ENCODE measurements around the gene GRIK5.

GRIK5 gene

DNA sequence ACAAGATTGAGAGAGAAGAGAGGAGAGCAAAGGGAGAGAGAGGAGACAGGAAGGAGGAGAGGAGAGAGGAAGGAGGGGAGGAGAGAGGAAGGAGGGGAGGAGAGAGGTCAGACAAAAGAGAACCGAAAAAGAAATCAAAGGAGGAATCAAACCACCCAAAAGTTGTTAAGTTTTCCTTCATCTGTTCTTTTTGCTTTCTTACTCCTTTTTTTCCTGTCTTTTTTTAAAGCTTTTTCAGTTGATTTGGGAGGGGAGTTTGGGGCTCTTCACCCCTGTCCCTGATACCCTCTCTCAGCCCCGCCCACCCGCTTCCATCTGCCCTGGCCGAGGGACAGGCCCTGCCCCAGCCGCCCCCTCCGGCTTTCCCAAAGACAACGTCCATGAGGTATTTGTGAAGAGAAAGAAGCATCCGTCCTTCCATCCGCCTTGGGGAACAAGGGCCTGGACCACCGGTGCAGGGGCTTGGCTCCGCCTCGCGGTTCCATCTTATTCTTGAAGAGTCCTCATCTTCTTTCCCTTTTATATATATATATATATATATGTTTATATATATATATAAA, 19.3 kb upstream of the GRIK5 start:
- Histone ChIP-seq H3K4me1 (ENCODE audit: insufficient read depth, low read length) (peaks cover 31% of the 10 kb centered on the region), H3K36me3 (ENCODE audit: insufficient read depth, low read length) (no peaks in the 10 kb centered on the region), H3K9me3 (ENCODE audit: control insufficient read depth, insufficient read depth, low read length) (no peaks in the 10 kb centered on the region), H3K9ac (ENCODE audit: low read depth, low read length) (no peak overlapping the region)

DNA sequence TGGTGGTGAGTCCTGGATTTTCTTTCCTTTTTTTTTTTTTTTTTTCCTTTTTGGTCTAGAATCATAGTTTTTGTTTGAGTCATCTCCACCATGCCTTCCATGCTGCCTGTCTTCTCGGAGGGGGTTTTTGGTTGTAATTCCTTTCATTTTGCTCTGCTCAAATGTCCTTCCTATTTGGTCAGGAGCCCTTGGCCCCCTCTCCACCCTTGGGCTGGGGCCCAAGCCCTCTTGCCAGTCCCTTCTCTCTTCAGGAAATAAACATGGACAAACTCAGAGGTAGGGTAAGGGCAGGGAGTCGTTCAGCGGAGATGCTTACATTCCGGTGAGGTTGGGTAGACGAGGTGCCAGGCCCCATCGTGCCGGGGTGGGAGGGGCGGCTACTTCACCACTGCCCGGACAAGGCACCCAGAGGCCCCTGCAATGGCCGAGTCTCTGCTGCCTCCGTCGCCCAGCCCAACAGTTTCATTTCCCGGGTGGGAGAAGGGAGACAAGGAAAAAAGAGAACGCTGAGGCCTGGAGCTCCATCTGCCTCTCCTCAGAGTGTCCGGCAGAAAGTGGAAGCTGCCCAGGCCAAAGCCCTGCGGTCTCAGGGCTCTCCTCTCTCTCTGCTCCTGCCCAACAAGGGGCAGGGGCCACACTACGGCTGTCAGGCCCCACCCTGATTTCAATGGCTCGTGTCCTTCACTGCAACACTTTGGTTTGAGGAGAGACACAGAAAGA, 18.6 kb upstream of the GRIK5 start:
- Histone ChIP-seq H3K9ac (ENCODE audit: low read depth, low read length) (no peak overlapping the region), H3K4me1 (ENCODE audit: insufficient read depth, low read length) (peaks cover 31% of the 10 kb centered on the region), H3K9me3 (ENCODE audit: control insufficient read depth, insufficient read depth, low read length) (no peaks in the 10 kb centered on the region), H3K36me3 (ENCODE audit: insufficient read depth, low read length) (no peaks in the 10 kb centered on the region)

DNA sequence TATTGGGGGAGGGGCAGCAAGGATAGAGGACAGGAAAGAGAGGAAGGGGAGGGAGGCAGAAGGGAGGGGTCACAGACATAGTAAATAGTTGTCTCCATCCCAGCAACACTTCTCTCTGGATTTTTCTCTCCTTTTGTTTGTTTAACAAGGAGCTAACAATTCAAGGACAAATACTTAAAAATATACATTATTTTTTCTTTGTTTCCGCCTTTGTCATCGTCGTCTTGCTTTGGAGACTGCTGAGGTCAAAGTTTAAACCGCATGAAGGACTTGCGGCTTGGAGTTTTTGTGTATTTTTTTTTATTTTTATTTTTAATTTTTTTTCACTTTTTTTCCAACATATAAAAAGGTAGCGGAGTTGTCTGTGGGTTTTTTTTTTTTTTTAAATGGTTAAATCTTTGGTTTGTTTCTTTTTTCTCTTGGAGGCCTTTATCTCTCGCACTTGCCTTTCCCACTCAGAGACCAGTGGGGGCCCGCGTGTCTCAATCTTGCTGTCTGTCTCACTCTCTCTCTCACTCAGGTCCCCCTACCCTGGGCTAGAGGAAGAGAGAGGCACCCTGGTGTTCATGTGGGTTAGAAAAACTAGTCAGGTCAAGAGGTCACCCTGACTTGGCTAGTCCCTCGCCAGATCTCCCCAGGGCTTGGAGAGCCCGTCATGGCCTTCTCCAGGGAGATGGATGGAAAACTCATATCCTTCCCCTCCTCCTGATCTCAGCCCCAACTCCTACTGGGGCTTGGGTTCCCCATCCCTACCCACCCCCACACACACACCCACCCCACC, 17.0 kb upstream of the GRIK5 start:
- H3K9ac ChIP-seq (ENCODE audit: low read depth, low read length): no peak overlapping the region
- H3K4me1 ChIP-seq (ENCODE audit: insufficient read depth, low read length): peaks cover 31% of the 10 kb centered on the region

DNA sequence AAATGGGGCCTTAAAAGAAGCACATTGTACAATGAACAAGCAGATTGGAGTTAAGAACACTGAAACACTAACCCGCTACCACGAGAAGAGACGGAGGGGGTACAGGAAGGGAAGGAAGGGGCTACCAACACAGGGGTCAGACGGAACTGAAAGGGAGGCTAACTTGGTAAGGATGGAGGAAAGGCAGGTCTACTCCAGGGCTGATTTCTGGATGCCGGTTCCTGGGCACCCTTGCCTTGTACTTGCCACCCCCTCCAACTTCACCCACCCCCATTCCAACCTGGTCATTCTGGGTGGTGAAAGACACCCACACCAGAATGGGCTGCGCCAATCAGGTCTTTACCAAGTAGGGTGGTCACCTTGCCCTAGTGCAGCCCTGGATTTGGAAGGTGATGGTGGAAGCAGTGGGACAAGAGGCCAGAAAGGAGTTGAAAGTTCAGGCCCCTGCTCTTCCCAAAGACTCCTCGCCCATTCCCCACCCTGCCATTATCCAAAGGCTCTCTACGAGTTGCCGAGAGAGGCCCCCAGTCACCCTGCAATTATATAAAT, 16.3 kb upstream of the GRIK5 start:
- Histone ChIP-seq H3K4me1 (ENCODE audit: insufficient read depth, low read length) (peaks cover 31% of the 10 kb centered on the region), H3K9ac (ENCODE audit: low read depth, low read length) (no peak overlapping the region), H3K36me3 (ENCODE audit: insufficient read depth, low read length) (no peaks in the 10 kb centered on the region), H3K9me3 (ENCODE audit: control insufficient read depth, insufficient read depth, low read length) (no peaks in the 10 kb centered on the region)

More for the DNA sequence above, 17.0 kb upstream of the GRIK5 start:
- no peaks in the 10 kb centered on the region for H3K9me3 ChIP-seq (ENCODE audit: control insufficient read depth, insufficient read depth, low read length)
- no peaks in the 10 kb centered on the region for H3K36me3 ChIP-seq (ENCODE audit: insufficient read depth, low read length)

DNA sequence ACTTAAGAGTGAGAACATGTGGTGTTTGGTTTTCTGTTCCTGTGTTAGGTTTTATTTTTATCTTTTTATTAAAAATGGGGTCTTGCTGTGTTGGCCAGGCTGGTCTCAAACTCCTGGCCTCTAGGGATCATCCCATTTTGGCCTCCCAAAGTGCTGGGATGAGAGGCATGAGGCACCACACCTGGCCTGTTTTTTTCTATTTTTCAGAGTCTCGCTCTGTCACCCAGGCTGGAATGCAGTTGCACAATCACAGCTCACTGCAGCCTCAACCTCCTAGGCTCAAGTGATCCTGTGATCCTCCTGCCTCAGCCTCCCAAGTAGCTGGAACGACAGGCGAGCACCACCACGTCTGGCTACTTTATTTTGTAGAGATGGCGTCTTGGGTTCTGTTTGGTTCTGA, 13.5 kb upstream of the GRIK5 start:
- peaks cover 4% of the 10 kb centered on the region; the same call in 1 of the 2 replicates for H3K36me3 ChIP-seq (ENCODE audit: insufficient read depth, low read length)
- H3K9me3 ChIP-seq (ENCODE audit: control insufficient read depth, insufficient read depth, low read length): no peaks in the 10 kb centered on the region
- H3K9ac ChIP-seq (ENCODE audit: low read depth, low read length): no peak overlapping the region
- H3K4me1 ChIP-seq (ENCODE audit: insufficient read depth, low read length): peaks cover 23% of the 10 kb centered on the region

DNA sequence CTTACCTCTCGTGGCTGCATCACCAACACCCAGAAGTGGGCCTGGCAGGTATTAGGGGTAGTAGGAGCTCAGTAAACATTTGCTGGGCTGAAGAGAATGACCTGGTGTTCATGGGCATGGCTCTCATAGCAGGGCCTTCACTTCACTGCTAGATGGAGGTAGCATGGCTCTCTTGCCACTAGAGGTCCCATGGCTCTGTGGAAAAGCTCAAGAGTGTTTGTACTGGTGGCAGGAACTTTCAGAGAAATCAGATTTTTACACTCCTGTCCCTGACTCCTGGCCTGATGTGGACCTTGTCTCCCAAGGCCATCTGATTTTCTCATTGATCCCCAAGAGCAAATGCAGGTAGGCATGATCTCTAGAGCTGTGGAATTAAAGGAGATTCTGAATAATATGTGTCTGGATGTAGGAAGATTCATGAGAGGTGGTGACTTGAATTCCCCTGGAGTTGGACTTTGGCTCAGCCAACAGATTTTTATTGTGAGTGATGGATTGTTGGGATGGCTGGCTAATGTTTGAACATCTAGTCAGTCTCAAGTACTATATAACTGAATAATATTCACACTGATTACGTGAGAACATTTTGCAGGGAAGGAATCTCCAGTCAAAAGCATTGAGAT, 11.7 kb upstream of the GRIK5 start:
- peaks cover 4% of the 10 kb centered on the region; the same call in 1 of the 2 replicates for H3K36me3 ChIP-seq (ENCODE audit: insufficient read depth, low read length)
- H3K9ac ChIP-seq (ENCODE audit: low read depth, low read length): no peak overlapping the region
- H3K4me1 ChIP-seq (ENCODE audit: insufficient read depth, low read length): peaks cover 11% of the 10 kb centered on the region
- no peaks in the 10 kb centered on the region for H3K9me3 ChIP-seq (ENCODE audit: control insufficient read depth, insufficient read depth, low read length)

DNA sequence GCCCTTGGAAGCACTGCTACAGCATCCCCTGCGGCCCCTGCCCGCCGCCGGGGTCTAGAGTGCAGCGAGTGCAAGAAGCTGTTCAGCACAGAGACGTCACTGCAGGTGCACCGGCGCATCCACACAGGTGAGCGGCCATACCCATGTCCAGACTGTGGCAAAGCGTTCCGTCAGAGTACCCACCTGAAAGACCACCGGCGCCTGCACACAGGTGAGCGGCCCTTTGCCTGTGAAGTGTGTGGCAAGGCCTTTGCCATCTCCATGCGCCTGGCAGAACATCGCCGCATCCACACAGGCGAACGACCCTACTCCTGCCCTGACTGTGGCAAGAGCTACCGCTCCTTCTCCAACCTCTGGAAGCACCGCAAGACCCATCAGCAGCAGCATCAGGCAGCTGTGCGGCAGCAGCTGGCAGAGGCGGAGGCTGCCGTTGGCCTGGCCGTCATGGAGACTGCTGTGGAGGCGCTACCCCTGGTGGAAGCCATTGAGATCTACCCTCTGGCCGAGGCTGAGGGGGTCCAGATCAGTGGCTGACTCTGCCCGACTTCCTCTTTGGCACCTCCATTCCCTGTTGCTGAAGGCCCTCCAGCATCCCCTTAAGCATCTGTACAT, 10.9 kb upstream of the GRIK5 start:
- H3K4me1 ChIP-seq (ENCODE audit: insufficient read depth, low read length): peaks cover 4% of the 10 kb centered on the region; the same call in 1 of the 2 replicates
- H3K9ac ChIP-seq (ENCODE audit: low read depth, low read length): no peak overlapping the region
- H3K9me3 ChIP-seq (ENCODE audit: control insufficient read depth, insufficient read depth, low read length): no peaks in the 10 kb centered on the region
- H3K36me3 ChIP-seq (ENCODE audit: insufficient read depth, low read length): peaks cover 4% of the 10 kb centered on the region; the same call in 1 of the 2 replicates

DNA sequence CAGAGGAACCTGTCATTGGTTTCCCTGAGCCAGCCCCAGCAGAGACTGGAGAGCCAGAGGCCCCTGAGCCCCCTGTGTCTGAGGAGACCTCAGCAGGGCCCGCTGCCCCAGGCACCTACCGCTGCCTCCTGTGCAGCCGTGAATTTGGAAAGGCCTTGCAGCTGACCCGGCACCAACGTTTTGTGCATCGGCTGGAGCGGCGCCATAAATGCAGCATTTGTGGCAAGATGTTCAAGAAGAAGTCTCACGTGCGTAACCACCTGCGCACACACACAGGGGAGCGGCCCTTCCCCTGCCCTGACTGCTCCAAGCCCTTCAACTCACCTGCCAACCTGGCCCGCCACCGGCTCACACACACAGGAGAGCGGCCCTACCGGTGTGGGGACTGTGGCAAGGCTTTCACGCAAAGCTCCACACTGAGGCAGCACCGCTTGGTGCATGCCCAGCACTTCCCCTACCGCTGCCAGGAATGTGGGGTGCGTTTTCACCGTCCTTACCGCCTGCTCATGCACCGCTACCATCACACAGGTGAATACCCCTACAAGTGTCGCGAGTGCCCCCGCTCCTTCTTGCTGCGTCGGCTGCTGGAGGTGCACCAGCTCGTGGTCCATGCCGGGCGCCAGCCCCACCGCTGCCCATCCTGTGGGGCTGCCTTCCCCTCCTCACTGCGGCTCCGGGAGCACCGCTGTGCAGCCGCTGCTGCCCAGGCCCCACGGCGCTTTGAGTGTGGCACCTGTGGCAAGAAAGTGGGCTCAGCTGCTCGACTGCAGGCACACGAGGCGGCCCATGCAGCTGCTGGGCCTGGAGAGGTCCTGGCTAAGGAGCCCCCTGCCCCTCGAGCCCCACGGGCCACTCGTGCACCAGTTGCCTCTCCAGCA, 10.1 kb upstream of the GRIK5 start:
- H3K9ac ChIP-seq (ENCODE audit: low read depth, low read length): no peak overlapping the region
- no peaks in the 10 kb centered on the region for H3K9me3 ChIP-seq (ENCODE audit: control insufficient read depth, insufficient read depth, low read length)
- peaks cover 4% of the 10 kb centered on the region; the same call in 1 of the 2 replicates for H3K36me3 ChIP-seq (ENCODE audit: insufficient read depth, low read length)
- peaks cover 4% of the 10 kb centered on the region; the same call in 1 of the 2 replicates for H3K4me1 ChIP-seq (ENCODE audit: insufficient read depth, low read length)

DNA sequence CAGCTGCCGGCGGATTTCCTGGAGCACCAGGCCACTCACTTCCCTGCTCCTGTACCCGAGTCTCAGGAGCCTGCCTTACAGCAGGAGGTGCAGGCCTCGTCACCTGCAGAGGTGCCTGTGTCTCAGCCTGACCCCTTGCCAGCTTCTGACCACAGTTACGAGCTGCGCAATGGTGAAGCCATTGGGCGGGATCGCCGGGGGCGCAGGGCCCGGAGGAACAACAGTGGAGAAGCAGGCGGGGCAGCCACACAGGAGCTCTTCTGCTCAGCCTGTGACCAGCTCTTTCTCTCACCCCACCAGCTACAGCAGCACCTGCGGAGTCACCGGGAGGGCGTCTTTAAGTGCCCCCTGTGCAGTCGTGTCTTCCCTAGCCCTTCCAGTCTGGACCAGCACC, 9.3 kb upstream of the GRIK5 start:
- no peaks in the 10 kb centered on the region for H3K9me3 ChIP-seq (ENCODE audit: control insufficient read depth, insufficient read depth, low read length)
- peaks cover 4% of the 10 kb centered on the region; the same call in 1 of the 2 replicates for H3K4me1 ChIP-seq (ENCODE audit: insufficient read depth, low read length)
- no peak overlapping the region for H3K9ac ChIP-seq (ENCODE audit: low read depth, low read length)
- peaks cover 4% of the 10 kb centered on the region; the same call in 1 of the 2 replicates for H3K36me3 ChIP-seq (ENCODE audit: insufficient read depth, low read length)

DNA sequence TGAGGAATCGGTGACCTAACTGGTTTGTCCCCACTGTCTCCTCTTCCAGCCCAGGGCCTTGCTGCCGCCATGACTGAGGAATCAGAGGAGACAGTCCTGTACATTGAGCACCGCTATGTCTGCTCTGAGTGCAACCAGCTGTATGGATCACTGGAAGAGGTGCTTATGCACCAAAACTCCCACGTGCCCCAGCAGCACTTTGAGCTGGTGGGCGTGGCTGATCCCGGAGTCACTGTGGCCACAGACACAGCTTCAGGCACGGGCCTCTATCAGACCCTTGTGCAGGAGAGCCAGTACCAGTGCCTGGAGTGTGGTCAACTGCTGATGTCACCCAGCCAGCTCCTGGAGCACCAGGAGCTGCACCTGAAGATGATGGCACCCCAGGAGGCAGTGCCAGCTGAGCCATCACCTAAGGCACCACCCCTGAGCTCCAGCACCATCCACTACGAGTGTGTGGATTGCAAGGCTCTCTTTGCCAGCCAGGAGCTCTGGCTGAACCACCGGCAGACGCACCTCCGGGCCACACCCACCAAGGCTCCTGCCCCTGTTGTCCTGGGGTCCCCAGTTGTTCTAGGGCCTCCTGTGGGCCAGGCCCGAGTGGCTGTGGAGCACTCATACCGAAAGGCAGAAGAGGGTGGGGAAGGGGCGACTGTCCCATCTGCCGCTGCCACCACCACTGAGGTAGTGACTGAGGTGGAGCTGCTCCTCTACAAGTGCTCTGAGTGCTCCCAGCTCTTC, 8.7 kb upstream of the GRIK5 start:
- Histone ChIP-seq H3K4me1 (ENCODE audit: insufficient read depth, low read length) (peaks cover 4% of the 10 kb centered on the region; the same call in 1 of the 2 replicates), H3K36me3 (ENCODE audit: insufficient read depth, low read length) (peaks cover 4% of the 10 kb centered on the region; the same call in 1 of the 2 replicates), H3K9ac (ENCODE audit: low read depth, low read length) (no peak overlapping the region), H3K9me3 (ENCODE audit: control insufficient read depth, insufficient read depth, low read length) (no peaks in the 10 kb centered on the region)

DNA sequence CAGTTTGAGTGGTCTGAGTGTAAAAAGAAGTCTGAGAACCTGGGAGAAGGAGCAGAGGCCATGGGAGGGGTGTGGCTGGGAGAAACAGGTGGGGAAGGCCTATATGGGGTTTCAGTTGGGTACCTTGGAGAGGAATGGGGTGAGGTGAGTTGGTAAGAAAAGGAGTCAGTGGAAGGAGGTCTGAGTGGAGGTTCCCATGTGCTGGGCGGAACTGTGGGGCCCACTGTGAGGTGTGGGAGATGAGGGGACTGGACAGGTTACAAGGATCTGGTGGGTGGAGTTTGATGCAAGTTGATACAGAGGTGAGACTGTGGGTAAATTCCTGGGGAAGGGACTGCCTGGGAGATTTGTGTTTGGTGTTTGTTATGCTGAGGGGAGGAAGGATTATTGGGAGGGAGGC, 8.1 kb upstream of the GRIK5 start:
- Histone ChIP-seq H3K9me3 (ENCODE audit: control insufficient read depth, insufficient read depth, low read length) (no peaks in the 10 kb centered on the region), H3K4me1 (ENCODE audit: insufficient read depth, low read length) (peaks cover 4% of the 10 kb centered on the region; the same call in 1 of the 2 replicates), H3K36me3 (ENCODE audit: insufficient read depth, low read length) (peaks cover 4% of the 10 kb centered on the region; the same call in 1 of the 2 replicates), H3K9ac (ENCODE audit: low read depth, low read length) (no peak overlapping the region)

DNA sequence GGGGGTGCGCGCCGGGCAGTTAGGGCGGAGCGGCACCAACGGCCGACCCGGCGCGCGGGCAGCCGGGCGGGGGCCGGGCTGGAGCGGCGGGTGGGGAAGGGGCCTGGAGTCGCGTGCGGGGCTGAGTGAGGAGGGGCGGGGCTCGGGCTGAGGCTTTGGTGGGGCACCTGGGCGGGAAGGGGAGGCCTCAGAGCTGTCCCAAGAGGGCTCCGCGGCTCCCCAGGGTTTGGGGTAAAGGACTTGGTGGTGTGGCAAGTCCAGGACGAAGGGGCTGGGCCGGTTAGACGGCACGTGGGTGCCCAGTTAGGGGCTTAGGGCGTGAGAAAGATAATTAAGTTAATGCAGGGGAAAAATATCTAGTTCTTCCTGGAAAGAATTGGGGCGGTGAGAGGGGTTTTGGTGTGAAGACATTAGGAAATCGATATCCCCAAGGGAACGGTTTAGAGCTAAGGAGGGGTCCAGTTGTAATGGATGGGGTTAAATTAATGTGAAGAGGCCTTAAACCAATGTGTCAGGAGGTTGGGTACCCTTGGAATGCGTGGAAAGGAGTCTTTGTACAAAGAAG, 6.5 kb upstream of the GRIK5 start:
- Histone ChIP-seq H3K9me3 (ENCODE audit: control insufficient read depth, insufficient read depth, low read length) (no peaks in the 10 kb centered on the region), H3K9ac (ENCODE audit: low read depth, low read length) (peak overlapping the region; percentile 55), H3K36me3 (ENCODE audit: insufficient read depth, low read length) (peaks cover 4% of the 10 kb centered on the region; the same call in 1 of the 2 replicates), H3K4me1 (ENCODE audit: insufficient read depth, low read length) (peaks cover 4% of the 10 kb centered on the region; the same call in 1 of the 2 replicates)

All from ES-I3 (cell line).